ENCODE measurements around the gene GLUL. TPM values are rescaled to one million over a fixed set of nuclear protein-coding genes. Genes with fewer than 3 reads are reported as not detected.
"Not testable (repeated sequence)": the region's sequence is repeated elsewhere in the genome, so short reads cannot be mapped to it uniquely, and the experiment has no call there.

The GLUL gene
- total RNA-seq, 2 donors from 2014 or later = 76.6 to 96.1 TPM

DNA sequence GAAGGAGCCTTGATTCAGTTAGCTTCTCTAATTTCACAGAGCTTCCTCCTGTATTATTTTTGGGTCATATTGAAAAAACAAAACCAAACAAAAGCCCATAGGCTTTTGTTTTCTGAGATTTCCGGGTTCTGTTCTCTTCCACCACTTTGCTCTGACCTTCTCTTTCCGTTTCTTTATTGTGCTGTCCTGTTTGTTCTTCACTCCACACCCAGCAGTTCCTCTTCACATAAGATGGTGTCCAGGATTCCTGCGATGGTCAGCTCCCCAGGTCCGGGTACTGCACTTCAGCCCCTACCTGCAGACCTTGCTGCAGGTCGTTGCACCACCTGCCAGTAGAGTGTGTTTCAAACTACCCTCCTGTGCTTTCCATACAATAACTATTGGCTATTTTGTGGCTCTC lies 44.6 kb downstream of the GLUL start:
- Mint-ChIP-seq H3K27me3 (ENCODE audit: low read depth) (no peaks in the 10 kb centered on the region), H3K9me3 (no peaks in the 10 kb centered on the region), H3K36me3 (ENCODE audit: insufficient read depth in 2 of 2) (no peaks in the 10 kb centered on the region), H3K27ac (no peak overlapping the region), H3K4me1 (ENCODE audit: low read depth) (no peaks in the 10 kb centered on the region), H3K4me3 (no peak overlapping the region)
- no peak for DNase-seq
- no peak for ATAC-seq (replicated peaks in 1 of 2)

DNA sequence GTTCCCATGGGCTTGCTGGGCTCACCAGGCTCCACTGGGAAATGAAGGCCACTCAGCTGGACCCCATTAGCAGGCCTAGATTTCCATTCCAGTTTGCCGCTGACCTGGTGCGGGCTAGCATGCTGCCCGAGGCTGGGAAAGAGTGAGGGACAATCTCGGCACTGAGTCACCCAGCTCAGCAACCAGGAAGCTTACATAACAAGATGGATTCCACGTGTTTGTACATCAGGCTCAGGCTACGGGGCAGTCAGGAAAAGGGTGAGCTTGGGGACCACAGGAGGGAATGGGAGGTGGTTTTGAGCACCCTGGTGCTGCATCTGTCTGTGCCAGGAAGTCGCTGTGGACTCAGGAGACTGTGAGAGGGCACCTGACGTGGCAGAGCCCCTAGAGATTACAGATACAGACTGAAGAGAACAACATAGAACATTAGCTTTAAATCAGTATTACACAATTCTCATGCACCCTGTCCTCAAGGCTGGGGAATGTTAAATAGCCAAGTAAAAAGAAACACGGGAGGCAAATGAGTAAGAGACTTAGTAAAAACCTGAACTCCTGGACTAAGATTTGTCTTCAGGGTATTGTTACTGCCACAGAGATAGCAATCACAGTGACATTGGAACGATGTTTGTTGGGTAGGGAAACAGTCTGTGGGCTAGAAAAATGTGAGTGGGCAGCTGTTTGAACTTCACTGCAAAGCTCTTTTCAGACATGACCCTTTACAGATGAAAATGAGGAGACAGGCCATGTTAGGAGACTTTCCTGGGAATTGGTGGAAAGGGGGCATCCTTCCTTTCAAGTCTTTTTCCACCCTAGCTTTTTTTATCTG lies 51.1 kb downstream of the GLUL start:
- DNase-seq = no peak
- peaks cover 6% of the 10 kb centered on the region for H3K4me1 Mint-ChIP-seq (ENCODE audit: low read depth)
- no peak overlapping the region for H3K27ac Mint-ChIP-seq
- H3K9me3 Mint-ChIP-seq = no peaks in the 10 kb centered on the region
- no peak for ATAC-seq (replicated peaks in 1 of 2)
- no peaks in the 10 kb centered on the region for H3K36me3 Mint-ChIP-seq (ENCODE audit: insufficient read depth in 2 of 2)
- no peak overlapping the region for H3K4me3 Mint-ChIP-seq
- H3K27me3 Mint-ChIP-seq (ENCODE audit: low read depth) = no peaks in the 10 kb centered on the region

DNA sequence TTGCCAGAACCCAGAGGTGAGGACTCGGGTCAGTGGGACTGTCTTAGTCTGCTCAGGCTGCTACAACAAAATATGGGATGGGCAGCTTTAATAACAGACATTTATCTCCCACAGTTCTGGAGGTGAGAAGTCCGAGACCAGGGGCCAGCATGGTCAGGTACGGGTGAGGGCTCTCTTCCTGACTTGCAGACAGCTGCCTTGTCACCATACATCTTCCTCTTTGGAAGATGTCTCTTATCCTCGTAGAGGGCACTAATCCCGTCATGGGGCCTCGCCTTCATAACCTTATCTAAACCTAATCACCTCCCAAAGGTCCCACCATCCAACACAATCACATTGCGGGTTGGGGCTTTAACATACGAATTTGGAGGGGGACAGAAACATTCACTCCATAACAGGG lies 51.9 kb downstream of the GLUL start:
- Mint-ChIP-seq H3K27ac (no peak overlapping the region), H3K36me3 (ENCODE audit: insufficient read depth in 2 of 2) (no peaks in the 10 kb centered on the region), H3K4me3 (no peak overlapping the region), H3K27me3 (ENCODE audit: low read depth) (no peaks in the 10 kb centered on the region), H3K4me1 (ENCODE audit: low read depth) (peaks cover 10% of the 10 kb centered on the region), H3K9me3 (no peaks in the 10 kb centered on the region)
- ATAC-seq (replicated peaks in 1 of 2) (no peak), DNase-seq (no peak)

DNA sequence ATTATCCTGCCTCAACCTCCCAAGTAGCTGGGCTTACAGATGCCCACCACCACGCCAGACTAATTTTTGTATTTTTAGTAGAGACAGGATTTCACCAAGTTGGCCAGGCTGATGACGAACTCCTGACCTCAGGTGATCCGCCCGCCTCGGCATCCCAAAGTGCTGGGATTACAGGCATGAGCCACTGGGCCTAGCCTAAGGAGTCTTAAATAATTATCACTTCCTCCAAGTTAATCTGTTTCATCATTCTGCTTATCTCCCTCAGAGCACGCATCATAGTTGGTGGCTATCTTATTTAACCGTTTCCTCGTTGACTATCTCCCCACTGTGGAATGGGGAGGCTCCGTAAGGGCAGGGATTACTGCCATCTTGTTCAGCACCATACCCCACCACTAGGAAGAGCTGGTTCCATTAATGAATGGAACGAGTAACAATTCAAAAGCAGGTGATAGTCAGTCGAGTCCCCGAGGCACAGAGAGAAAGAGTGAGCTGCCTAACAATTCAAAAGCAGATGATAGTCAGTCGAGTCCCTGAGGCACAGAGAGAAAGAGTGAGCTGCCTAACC lies 52.7 kb downstream of the GLUL start:
- no peaks in the 10 kb centered on the region for H3K36me3 Mint-ChIP-seq (ENCODE audit: insufficient read depth in 2 of 2)
- H3K27me3 Mint-ChIP-seq (ENCODE audit: low read depth) = no peaks in the 10 kb centered on the region
- ATAC-seq (replicated peaks in 1 of 2) = no peak
- no peak overlapping the region for H3K4me3 Mint-ChIP-seq
- H3K27ac Mint-ChIP-seq = no peak overlapping the region
- H3K4me1 Mint-ChIP-seq (ENCODE audit: low read depth) = peaks cover 11% of the 10 kb centered on the region
- no peak for DNase-seq
- no peaks in the 10 kb centered on the region for H3K9me3 Mint-ChIP-seq

DNA sequence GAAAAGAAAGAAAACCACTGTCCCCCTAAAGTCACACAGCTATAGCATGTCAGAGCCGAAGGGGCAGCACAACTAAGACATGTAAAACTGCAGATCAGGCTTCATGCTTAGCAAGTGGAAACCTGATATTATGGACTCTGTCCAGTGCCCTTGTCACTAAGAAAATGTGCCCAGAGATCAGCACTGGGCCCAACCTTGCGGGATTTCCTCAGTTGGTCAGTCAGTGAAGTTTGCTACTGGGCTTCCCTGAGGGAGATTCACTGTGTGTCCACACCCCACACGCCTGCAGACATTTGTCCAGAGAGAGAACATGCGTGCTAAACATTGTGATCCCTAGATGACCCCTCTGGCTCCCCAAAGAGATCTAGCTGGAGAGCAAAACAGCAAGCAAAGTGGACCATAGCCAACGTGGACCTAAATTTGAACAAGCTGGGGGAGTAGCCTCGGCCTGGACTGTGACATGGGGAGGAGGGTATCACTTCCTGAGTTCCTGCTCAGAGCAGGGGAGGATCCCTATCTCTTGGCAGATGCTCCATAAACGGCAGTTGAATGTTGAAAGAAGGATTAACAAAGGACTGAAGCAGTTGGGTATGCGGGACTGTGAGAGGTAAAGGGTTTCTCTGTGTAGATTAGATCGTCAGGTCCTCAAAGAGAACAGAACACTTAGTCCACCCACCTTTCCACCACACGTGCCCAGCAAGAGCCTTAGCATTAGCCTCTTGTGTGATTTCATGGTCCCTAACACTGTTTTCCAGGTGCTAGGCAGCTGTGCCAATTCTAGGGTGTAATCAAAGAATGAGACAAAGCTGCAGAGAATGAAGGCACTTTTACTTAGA lies 53.6 kb downstream of the GLUL start:
- H3K4me3 Mint-ChIP-seq = no peak overlapping the region
- no peak overlapping the region for H3K27ac Mint-ChIP-seq
- peaks cover 11% of the 10 kb centered on the region for H3K4me1 Mint-ChIP-seq (ENCODE audit: low read depth)
- ATAC-seq (replicated peaks in 1 of 2) (no peak), DNase-seq (no peak)
- H3K9me3 Mint-ChIP-seq = no peaks in the 10 kb centered on the region
- no peaks in the 10 kb centered on the region for H3K36me3 Mint-ChIP-seq (ENCODE audit: insufficient read depth in 2 of 2)
- H3K27me3 Mint-ChIP-seq (ENCODE audit: low read depth) = no peaks in the 10 kb centered on the region

DNA sequence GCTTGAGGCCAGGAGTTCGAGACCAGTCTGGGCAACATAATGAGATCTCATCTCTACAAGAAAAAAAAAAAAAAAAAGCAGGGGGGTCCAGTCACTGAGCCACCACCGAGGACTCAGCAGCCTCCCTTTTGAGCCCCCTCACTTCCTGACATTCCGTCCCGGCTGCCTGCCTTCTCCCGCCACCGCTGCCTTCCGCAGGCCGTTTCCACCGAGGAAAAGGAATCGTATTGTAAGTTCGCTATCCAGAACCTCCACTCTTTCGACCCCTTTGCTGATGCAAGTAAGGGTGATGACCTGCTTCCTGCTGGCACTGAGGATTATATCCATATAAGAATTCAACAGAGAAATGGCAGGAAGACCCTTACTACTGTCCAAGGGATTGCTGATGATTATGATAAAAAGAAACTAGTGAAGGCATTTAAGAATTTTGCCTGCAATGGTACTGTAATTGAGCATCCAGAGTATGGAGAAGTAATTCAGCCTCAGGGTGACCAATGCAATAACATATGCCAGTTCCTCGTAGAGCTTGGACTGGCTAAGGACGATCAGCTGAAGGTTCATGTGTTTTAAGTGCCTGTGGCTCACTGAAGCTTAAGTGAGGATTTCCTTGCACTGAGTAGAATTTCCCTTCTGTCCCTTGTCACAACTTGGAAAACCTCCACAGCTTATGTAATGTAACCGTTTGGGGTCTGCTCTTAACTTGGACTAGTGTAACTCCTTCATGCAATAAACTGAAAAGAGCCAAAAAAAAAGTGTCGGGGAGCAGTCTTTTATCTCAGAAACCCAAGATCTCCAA lies 55.6 kb downstream of the GLUL start:
- DNase-seq (no peak), ATAC-seq (replicated peaks in 1 of 2) (no peak)
- Mint-ChIP-seq H3K9me3 (no peaks in the 10 kb centered on the region), H3K27ac (no peak overlapping the region), H3K27me3 (ENCODE audit: low read depth) (no peaks in the 10 kb centered on the region), H3K36me3 (ENCODE audit: insufficient read depth in 2 of 2) (no peaks in the 10 kb centered on the region), H3K4me1 (ENCODE audit: low read depth) (peaks cover 11% of the 10 kb centered on the region), H3K4me3 (no peak overlapping the region)

DNA sequence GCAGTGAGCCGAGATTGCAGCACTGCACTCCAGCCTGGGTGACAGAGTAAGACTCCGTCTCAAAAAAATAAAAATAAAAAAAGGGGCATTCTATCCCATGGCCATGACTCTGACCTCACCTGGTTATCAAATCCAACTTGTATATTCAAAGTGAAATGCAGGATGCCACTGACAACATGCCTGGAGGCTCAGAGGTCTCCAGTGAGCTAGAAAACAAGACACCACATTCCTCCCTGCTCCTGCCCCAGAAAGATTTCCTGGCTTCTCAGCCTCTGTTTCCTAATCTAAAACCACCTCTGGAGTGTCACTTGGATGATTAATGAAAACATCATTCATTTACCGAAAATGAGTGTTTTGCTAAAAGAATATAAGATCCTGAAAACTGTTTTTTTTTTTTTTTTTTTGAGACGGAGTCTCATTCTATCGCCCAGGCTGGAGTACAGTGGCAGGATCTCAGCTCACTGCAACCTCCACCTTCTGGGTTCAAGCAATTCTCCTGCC lies 58.5 kb downstream of the GLUL start:
- not testable (repeated sequence) for H3K4me1 Mint-ChIP-seq (ENCODE audit: low read depth); H3K27me3 Mint-ChIP-seq (ENCODE audit: low read depth); H3K9me3 Mint-ChIP-seq; ATAC-seq (replicated peaks in 1 of 2); H3K27ac Mint-ChIP-seq; DNase-seq; H3K36me3 Mint-ChIP-seq (ENCODE audit: insufficient read depth in 2 of 2); H3K4me3 Mint-ChIP-seq

DNA sequence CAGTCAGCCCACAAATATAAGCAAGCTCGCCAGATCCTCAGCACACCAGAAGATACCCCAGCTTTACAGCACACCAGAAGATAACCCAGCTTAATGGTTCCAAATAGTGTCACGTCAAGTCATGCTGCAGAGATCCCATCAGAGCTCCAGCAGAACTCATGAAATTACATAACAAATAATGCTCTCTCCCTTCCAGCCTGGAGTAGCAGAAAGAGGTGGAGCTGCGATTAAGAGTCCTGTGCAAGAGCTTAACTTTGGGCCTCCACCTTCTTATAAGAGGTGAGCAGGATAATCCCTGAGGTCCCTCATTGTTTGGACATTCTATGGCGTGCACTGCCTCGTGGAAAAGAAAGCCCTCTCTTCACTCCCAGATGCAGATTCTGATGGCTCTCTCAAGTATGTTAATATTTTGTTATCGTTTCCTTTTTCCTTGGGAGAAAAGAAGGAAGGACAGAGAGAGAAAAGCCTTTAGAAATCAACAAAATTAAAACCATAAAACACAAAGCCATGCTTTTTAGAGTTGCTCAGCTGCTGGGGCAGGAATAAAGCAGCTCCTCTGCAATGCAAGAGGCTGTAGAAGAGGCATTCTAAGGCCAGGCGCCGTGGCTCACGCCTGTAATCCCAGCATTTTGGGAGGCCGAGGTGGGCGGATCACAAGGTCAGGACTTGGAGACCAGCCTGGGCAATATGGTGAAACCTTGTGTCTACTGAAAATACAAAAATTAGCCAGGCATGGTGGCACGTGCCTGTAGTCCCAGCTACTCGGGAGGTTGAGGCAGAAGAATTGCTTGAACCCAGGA lies 59.1 kb downstream of the GLUL start:
- Mint-ChIP-seq H3K27ac (no peak overlapping the region), H3K36me3 (ENCODE audit: insufficient read depth in 2 of 2) (no peaks in the 10 kb centered on the region), H3K4me1 (ENCODE audit: low read depth) (peaks cover 5% of the 10 kb centered on the region), H3K9me3 (no peaks in the 10 kb centered on the region), H3K4me3 (no peak overlapping the region), H3K27me3 (ENCODE audit: low read depth) (no peaks in the 10 kb centered on the region)
- ATAC-seq (replicated peaks in 1 of 2) = no peak
- no peak for DNase-seq

Other genes with a start within 250 kb of the GLUL start
- not detected for gene TEDDM1, start 8.9 kb upstream of the GLUL start, total RNA-seq
- gene RGSL1, start 58.4 kb upstream of the GLUL start, total RNA-seq = not detected
- 1 to 10 TPM; 3.6 to 3.9 TPM for gene RNASEL, start 197.5 kb upstream of the GLUL start, total RNA-seq
- 10 to 100 TPM; 73.3 to 79.4 TPM for gene RGS16, start 212.6 kb upstream of the GLUL start, total RNA-seq